ENCODE results near the gene LDB1. TPM values are rescaled to one million over a fixed set of nuclear protein-coding genes. Genes with fewer than 3 reads are reported as not detected.

Gene LDB1
- total and polyA plus RNA-seq, 2 of the 13 experiments (the other 11 are each of a cell fraction or from before 2014, with no cell fraction given) = 17.2 to 45.5 TPM

- TF ChIP-seq, protein P1, sequence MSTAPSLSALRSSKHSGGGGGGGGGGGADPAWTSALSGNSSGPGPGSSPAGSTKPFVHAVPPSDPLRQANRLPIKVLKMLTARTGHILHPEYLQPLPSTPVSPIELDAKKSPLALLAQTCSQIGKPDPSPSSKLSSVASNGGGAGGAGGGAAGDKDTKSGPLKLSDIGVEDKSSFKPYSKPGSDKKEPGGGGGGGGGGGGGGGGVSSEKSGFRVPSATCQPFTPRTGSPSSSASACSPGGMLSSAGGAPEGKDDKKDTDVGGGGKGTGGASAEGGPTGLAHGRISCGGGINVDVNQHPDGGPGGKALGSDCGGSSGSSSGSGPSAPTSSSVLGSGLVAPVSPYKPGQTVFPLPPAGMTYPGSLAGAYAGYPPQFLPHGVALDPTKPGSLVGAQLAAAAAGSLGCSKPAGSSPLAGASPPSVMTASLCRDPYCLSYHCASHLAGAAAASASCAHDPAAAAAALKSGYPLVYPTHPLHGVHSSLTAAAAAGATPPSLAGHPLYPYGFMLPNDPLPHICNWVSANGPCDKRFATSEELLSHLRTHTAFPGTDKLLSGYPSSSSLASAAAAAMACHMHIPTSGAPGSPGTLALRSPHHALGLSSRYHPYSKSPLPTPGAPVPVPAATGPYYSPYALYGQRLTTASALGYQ (CRISPR knock-in tag; IDR thresholded peaks at IDR 0.05) = no peak
- TF ChIP-seq PCBP1 (IDR thresholded peaks at IDR 0.05; ENCODE audit: borderline replicate concordance, low read depth, low read length) = no peak
- peak; percentile 49; the same call in 1 of the 2 replicates for TF ChIP-seq ZGPAT (CRISPR knock-in tag; IDR thresholded peaks at IDR 0.05)
- peak; percentile 59 for TF ChIP-seq HNRNPLL (IDR thresholded peaks at IDR 0.05; ENCODE audit: low read depth, low read length, poor library complexity, severe bottlenecking)
- TF ChIP-seq ZNF354B (CRISPR knock-in tag; IDR thresholded peaks at IDR 0.05) = no peak
- TF ChIP-seq TCF7L2 (IDR thresholded peaks at IDR 0.05; ENCODE audit: low read depth, low read length) = no peak
- peak; percentile 24; the same call in 1 of the 2 replicates for TF ChIP-seq TGIF2 (CRISPR knock-in tag; IDR thresholded peaks at IDR 0.05)
- TF ChIP-seq ZFX (CRISPR knock-in tag; IDR thresholded peaks at IDR 0.05; ENCODE audit: low read depth) = peak; percentile 69; the same call in 1 of the 2 replicates
- TF ChIP-seq ATM (IDR thresholded peaks at IDR 0.05; ENCODE audit: borderline replicate concordance) = no peak
- TF ChIP-seq ZFP36L2 (CRISPR knock-in tag; IDR thresholded peaks at IDR 0.05) = no peak
- peak; percentile 75; the same call in 1 of the 2 replicates for TF ChIP-seq ZNF746 (CRISPR knock-in tag; IDR thresholded peaks at IDR 0.05)
- peak; percentile 62; the same call in 1 of the 2 replicates for TF ChIP-seq THAP11 (CRISPR knock-in tag; IDR thresholded peaks at IDR 0.05)
- no peak for TF ChIP-seq PAWR (CRISPR knock-in tag; IDR thresholded peaks at IDR 0.05; ENCODE audit: borderline replicate concordance)
- TF ChIP-seq ZNF446 (CRISPR knock-in tag; IDR thresholded peaks at IDR 0.05) = no peak
- no peak for TF ChIP-seq SP2 (CRISPR knock-in tag; IDR thresholded peaks at IDR 0.05)
- TF ChIP-seq ELF3 (CRISPR knock-in tag; IDR thresholded peaks at IDR 0.05) = peak; percentile 43; the same call in 1 of the 2 replicates
- peak; percentile 85 for TF ChIP-seq SAP130 (CRISPR knock-in tag; IDR thresholded peaks at IDR 0.05; ENCODE audit: low read depth)
- TF ChIP-seq ZNF350 (CRISPR knock-in tag; IDR thresholded peaks at IDR 0.05; ENCODE audit: borderline replicate concordance, low read depth) = no peak
- TF ChIP-seq SIN3A (IDR thresholded peaks at IDR 0.05; ENCODE audit: borderline replicate concordance, low read depth, low read length) = no peak
- no peak for TF ChIP-seq ARHGAP35 (CRISPR knock-in tag; IDR thresholded peaks at IDR 0.05; ENCODE audit: borderline replicate concordance)
- no peak for TF ChIP-seq ZBTB3 (CRISPR knock-in tag; IDR thresholded peaks at IDR 0.05; ENCODE audit: borderline replicate concordance, low read depth)
- no peak for TF ChIP-seq ISL2 (CRISPR knock-in tag; IDR thresholded peaks at IDR 0.05)
- TF ChIP-seq ATRX (CRISPR knock-in tag; IDR thresholded peaks at IDR 0.05; ENCODE audit: borderline replicate concordance) = no peak
- no peak for TF ChIP-seq ZNF468 (CRISPR knock-in tag; IDR thresholded peaks at IDR 0.05)
- TF ChIP-seq NFE2L2 (IDR thresholded peaks at IDR 0.05; ENCODE audit: low read length) = no peak
- no peak for TF ChIP-seq ZBTB20 (CRISPR knock-in tag; IDR thresholded peaks at IDR 0.05; ENCODE audit: borderline replicate concordance, low read depth)
- TF ChIP-seq KAT7 (CRISPR knock-in tag; IDR thresholded peaks at IDR 0.05; ENCODE audit: borderline replicate concordance) = no peak; the same call in 1 of the 2 replicates
These were observed 5.1 kb downstream of the LDB1 start (continued) for GRCh38 chr10:102114861-102115618.
